ENCODE measurements around the gene ZNF648.
"Not testable (repeated sequence)": the region's sequence is repeated elsewhere in the genome, so short reads cannot be mapped to it uniquely, and the experiment has no call there.

ZNF648 gene

DNA sequence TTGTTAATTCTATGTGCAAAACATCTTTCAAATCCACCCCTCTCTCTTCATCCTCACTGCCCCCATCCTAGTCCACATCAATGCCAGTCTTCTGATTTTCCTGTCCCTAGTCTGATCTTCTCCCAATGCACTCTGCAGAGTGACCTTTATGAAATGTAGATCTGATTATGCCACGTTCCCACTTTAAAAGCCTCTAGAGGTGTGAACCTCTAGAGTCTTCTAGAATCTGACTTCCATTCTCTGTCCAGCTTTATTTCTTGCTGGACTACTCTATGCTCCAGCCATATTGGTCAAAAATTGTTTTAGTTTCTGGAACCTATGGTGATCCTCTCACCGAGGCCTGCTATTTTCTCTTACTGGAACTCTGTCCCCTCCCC, 32.5 kb downstream of the ZNF648 start:
- DNase-seq (ENCODE audit: low read depth, low spot score), result no peak

DNA sequence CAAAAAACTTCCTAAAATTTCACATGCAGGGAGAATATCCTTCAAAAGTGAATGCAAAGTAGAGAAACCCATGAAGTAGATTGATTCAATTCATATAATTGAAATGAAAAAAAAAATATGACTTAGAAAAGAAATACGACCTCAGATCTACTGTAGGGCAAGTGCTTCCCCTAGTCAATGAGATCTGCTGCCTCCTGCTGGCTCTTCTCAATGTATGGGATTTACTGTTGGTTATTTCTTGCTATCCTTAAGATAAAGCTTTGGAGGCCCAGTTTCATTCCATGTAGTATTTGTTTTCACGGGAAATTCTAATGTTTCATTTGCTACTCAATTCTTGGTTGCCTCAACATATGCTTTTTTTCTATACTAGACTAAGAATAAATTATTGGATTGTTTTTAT, 46.2 kb downstream of the ZNF648 start:
- DNase-seq (ENCODE audit: low read depth, low spot score), result no peak

DNA sequence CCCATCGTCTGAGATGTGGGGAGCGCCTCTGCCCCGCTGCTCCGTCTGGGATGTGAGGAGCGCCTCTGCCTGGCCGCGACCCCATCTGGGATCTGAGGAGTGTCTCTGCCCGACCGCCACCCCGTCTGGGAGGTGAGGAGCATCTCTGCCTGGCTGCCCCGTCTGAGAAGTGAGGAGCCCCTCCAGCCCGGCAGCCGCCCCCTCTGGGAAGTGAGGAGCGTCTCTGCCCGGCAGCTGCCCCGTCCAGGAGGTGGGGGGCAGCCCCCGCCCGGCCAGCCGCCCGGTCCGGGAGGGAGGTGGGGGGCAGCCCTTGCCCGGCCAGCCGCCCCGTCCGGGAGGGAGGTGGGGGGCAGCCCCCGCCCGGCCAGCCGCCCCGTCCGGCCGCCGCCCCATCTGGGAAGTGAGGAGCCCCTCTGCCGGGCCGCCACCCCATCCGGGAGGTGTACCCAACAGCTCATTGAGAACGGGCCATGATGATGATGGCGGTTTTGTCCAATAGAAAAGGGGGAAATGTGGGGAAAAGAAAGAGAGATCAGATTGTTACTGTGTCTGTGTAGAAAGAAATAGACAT, 50.6 kb downstream of the ZNF648 start:
- DNase-seq (ENCODE audit: low read depth, low spot score), result not testable (repeated sequence)

DNA sequence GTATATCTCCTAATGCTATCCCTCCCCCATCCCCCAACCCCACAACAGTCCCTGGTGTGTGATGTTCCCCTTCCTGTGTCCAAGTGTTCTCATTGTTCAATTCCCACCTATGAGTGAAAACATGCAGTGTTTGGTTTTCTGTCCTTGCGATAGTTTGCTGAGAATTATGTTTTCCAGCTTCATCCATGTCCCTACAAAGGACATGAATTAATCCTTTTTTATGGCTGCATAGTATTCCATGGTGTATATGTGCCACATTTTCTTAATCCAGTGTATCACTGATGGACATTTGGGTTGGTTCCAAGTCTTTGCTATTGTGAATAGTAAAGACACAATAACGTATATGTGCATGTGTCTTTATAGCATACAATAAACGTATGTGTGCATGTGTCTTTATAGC, 56.1 kb downstream of the ZNF648 start:
- DNase-seq (ENCODE audit: low read depth, low spot score), result not testable (repeated sequence)

DNA sequence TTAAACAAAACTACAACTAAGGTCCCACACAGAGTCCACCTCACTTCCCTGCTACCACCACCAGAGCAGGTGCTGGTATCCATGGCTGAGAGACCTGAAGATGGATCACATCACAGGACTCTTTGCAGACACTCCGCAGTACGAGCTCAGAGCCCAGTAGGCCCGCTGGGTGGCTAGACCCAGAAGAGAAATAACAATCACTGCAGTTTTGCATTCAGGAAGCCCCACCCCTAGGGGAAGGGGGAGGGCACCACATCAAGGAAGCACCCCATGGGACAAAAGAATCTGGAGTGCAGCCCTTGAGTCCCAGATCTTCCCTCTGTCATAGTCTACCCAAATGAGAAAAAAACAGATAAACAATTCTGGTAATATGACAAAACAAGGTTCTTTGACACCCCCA, 56.9 kb downstream of the ZNF648 start:
- DNase-seq (ENCODE audit: low read depth, low spot score), result no peak
